Activated B cell treated with CpG ODN at 0.5 μM for 24 hours (primary cell): Measurements from ENCODE around the gene PARP1. TPM values are rescaled to one million over a fixed set of nuclear protein-coding genes. Genes with fewer than 3 reads are reported as not detected.

Experiments
- ATAC-seq: fragments of 200-7000 bp; cut with Tn5 transposase; one replicate; pipeline ENCODE4 v1.10.0; 2021; ENCODE audit warnings: low read depth, mild to moderate bottlenecking, moderate library complexity
- CTCF ChIA-PET: fragments of 350-600 bp; sonication (Branson Sonifier 250); formaldehyde crosslinking; loops from one replicate; lab custom pipeline; 2021; ENCODE audit warnings: antibody characterized with exemption; lab: Charles Lee
- POLR2A ChIA-PET: fragments of 350-600 bp; sonication (Branson Sonifier 250); formaldehyde crosslinking; loops from one replicate; lab custom pipeline; 2021; ENCODE audit warnings: antibody characterized with exemption; lab: Charles Lee
- DNase-seq: peaks from one replicate; pipeline ENCODE4 v3.0.0; 2022
- H3K27ac Mint-ChIP-seq: one replicate; pipeline ENCODE4 v1.8.0; 2020; ENCODE audit warnings: mixed read lengths
- H3K27me3 Mint-ChIP-seq: one replicate; pipeline ENCODE4 v1.8.0; 2021; ENCODE audit warnings: mixed read lengths
- H3K36me3 Mint-ChIP-seq: one replicate; pipeline ENCODE4 v1.8.0; 2021; ENCODE audit warnings: low read depth, mixed read lengths
- H3K4me1 Mint-ChIP-seq: one replicate; pipeline ENCODE4 v1.8.0; 2021; ENCODE audit warnings: mixed read lengths
- H3K4me3 Mint-ChIP-seq: one replicate; pipeline ENCODE4 v1.8.0; 2020; ENCODE audit warnings: mild to moderate bottlenecking, mixed read lengths
- H3K9me3 Mint-ChIP-seq: one replicate; pipeline ENCODE4 v1.8.0; 2020; ENCODE audit warnings: mixed read lengths
- CTCF ChIP-seq: fragments of 200-600 bp; IDR thresholded peaks from one replicate; pipeline ENCODE4 v1.8.0; 2022; ENCODE audit warnings: antibody characterized with exemption, mild to moderate bottlenecking
- intact Hi-C: fragments of 100-400 bp; cut with micrococcal nuclease; formaldehyde crosslinking; loops from one replicate; pipeline ENCODE4 v1.15.1; 2024
- total RNA-seq: library from RNA; stranded (reverse); gene quantifications from 2 replicates; pipeline ENCODE4 v1.2.3, GENCODE V29; 2022

Gene PARP1
- total RNA-seq, 1 donor from 2014 or later: 260 TPM

DNA sequence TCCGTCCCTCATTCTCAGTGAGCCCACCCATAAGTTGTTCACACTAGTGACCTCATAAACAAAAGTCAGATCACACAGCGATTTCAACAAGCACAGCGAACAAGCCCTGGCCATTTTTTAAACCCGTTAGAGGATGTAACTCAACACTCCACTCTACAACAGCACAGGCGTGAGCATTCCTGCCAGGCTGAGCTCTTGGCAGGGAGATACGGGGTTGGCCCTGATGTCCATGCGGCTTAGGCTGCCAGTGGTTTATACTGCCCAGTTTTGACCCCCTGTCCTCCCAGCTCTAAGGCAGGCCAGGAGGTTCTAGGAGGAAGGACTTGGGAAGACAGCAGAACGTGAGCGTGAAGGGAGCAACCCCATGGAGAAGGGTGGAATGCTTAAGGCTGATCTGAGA is 35.0 kb downstream of the PARP1 start:
- POLR2A ChIA-PET: interaction anchor here (0.6 kb wide), 1 partner anchor 856 kb away, joined by 3 read pairs; no protein-coding TSS in a partner anchor
- Mint-ChIP-seq H3K4me1 (peaks cover 43% of the 10 kb centered on the region), H3K4me3 (no peak overlapping the region), H3K36me3 (peaks cover 97% of the 10 kb centered on the region), H3K27me3 (no peaks in the 10 kb centered on the region), H3K9me3 (no peaks in the 10 kb centered on the region), H3K27ac (peak overlapping the region; percentile 91)
- DNase-seq (no peak), ATAC-seq (no peak)
- TF ChIP-seq CTCF: no peak
- CTCF ChIA-PET: no interaction called here
- intact Hi-C loops: loop anchor here (5.0 kb wide), 1 partner anchor 66 kb away; the partner anchor contains the start of gene LIN9

DNA sequence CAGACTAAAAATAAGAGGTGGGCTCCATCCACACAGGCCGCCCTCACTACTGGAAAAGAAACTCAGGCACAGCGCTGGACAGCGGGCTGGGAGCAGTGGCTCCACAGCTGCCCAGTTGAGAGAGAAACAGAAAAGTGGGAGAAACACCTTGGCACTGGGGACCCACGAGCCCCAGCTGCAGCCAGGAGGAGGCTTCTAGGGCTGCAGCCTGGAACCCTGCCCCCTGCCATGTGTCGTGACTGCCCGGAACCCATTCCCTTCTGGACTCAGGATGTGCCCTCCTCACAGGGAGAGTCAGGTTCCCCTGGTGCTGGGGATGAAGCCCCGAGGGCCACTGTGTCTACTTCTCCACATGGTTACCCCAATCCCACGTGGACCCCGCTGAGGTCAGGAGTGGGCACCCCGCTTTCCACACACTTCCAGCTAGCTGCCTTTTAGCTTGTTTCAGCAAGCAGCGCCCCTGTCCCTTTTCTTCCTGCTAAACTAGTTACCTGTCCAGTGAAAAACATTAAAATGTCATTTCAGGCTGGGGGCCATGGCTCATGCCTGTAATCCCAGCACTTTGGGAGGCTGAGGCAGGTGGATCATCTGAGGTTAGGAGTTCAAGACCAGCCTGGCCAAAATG is 35.9 kb downstream of the PARP1 start:
- ChIA-PET POLR2A (interaction anchor here (2.0 kb wide), 1 partner anchor 35 kb away, joined by 18 read pairs; the partner anchor contains the start of gene PARP1), CTCF (interaction anchor here (2.3 kb wide), 1 partner anchor 246 kb away, joined by 7 read pairs; no protein-coding TSS in a partner anchor)
- no peaks in the 10 kb centered on the region for H3K9me3 Mint-ChIP-seq
- TF ChIP-seq CTCF: no peak
- no peak overlapping the region for H3K4me3 Mint-ChIP-seq
- peaks cover 97% of the 10 kb centered on the region for H3K36me3 Mint-ChIP-seq
- ATAC-seq (no peak), DNase-seq (no peak)
- peaks cover 48% of the 10 kb centered on the region for H3K4me1 Mint-ChIP-seq
- H3K27me3 Mint-ChIP-seq: no peaks in the 10 kb centered on the region
- intact Hi-C loops: loop anchor here (2.0 to 5.0 kb wide), 2 partner anchors 65 to 249 kb away; partner anchors contain the start of gene LIN9
- H3K27ac Mint-ChIP-seq: peak overlapping the region; percentile 91

GRCh38 chr1:226371027-226371694 is 36.7 kb downstream of the PARP1 start:
- DNase-seq (no peak), ATAC-seq (peak; percentile 63)
- Mint-ChIP-seq H3K4me1 (peaks cover 48% of the 10 kb centered on the region), H3K27me3 (no peaks in the 10 kb centered on the region), H3K4me3 (peak overlapping the region; percentile 68), H3K27ac (peak overlapping the region; percentile 91), H3K9me3 (no peaks in the 10 kb centered on the region), H3K36me3 (peaks cover 97% of the 10 kb centered on the region)
- ChIA-PET CTCF (interaction anchor here (1.2 to 2.3 kb wide), 2 partner anchors 38 to 245 kb away, joined by 3 to 7 read pairs; no protein-coding TSS in a partner anchor), POLR2A (interaction anchor here (0.6 to 2.0 kb wide), 6 partner anchors 8 to 82 kb away, joined by 3 to 18 read pairs (median 4); partner anchors contain the start of genes LIN9 and PARP1)
- TF ChIP-seq CTCF: no peak
- intact Hi-C loops: loop anchor here (2.0 to 5.0 kb wide), 2 partner anchors 64 to 248 kb away; partner anchors contain the start of gene LIN9

- no peak for TF ChIP-seq CTCF
- ChIA-PET POLR2A (interaction anchor here (0.9 to 2.0 kb wide), 4 partner anchors 9 to 61 kb away, joined by 3 to 18 read pairs (median 4); partner anchors contain the start of genes LIN9 and PARP1), CTCF (interaction anchor here (1.2 to 2.3 kb wide), 2 partner anchors 37 to 245 kb away, joined by 3 to 7 read pairs; no protein-coding TSS in a partner anchor)
- H3K27ac Mint-ChIP-seq: peak overlapping the region; percentile 91
- peak; percentile 74 for ATAC-seq
- H3K27me3 Mint-ChIP-seq: no peaks in the 10 kb centered on the region
- intact Hi-C loops: loop anchor here (1.0 to 5.0 kb wide), 4 partner anchors 37 to 248 kb away; partner anchors contain the start of genes LIN9 and PARP1
- peak overlapping the region; percentile 68 for H3K4me3 Mint-ChIP-seq
- peaks cover 97% of the 10 kb centered on the region for H3K36me3 Mint-ChIP-seq
- no peak for DNase-seq
- H3K4me1 Mint-ChIP-seq: peaks cover 48% of the 10 kb centered on the region
- H3K9me3 Mint-ChIP-seq: no peaks in the 10 kb centered on the region
Measured at GRCh38 chr1:226370144-226370923, 37.6 kb downstream of the PARP1 start.
